Ishikawa (cell line): ENCODE data around the gene SURF6.

ENCODE experiments used
- CEBPB ChIP-seq: IDR thresholded peaks from 2 replicates; pipeline ENCODE4 v1.6.1; 2012
- EGR1 ChIP-seq: IDR thresholded peaks from 2 replicates; pipeline ENCODE4 v1.6.1; 2012
- EP300 ChIP-seq: IDR thresholded peaks from 2 replicates; pipeline ENCODE4 v1.6.1; 2012; ENCODE audit warnings: borderline replicate concordance
- FOXM1 ChIP-seq: IDR thresholded peaks from 2 replicates; pipeline ENCODE4 v1.6.1; 2012; ENCODE audit warnings: low read depth, borderline replicate concordance
- RAD21 ChIP-seq: IDR thresholded peaks from 2 replicates; pipeline ENCODE4 v1.6.1; 2012; ENCODE audit warnings: low read depth
- REST ChIP-seq: IDR thresholded peaks from 2 replicates; pipeline ENCODE4 v1.6.1; 2012; ENCODE audit warnings: low read depth, mild to moderate bottlenecking
- TAF1 ChIP-seq: IDR thresholded peaks from 2 replicates; pipeline ENCODE4 v1.6.1; 2012; ENCODE audit warnings: low read depth, mild to moderate bottlenecking
- TCF12 ChIP-seq: IDR thresholded peaks from 2 replicates; pipeline ENCODE4 v1.6.1; 2012; ENCODE audit warnings: low read depth
- TEAD4 ChIP-seq: IDR thresholded peaks from 2 replicates; pipeline ENCODE4 v1.6.1; 2012
- USF1 ChIP-seq: IDR thresholded peaks from 2 replicates; pipeline ENCODE4 v1.6.1; 2012
- YY1 ChIP-seq: IDR thresholded peaks from 2 replicates; pipeline ENCODE4 v1.6.1; 2012; ENCODE audit warnings: low read depth
- ZBTB7A ChIP-seq: IDR thresholded peaks from 2 replicates; pipeline ENCODE4 v1.6.1; 2012; ENCODE audit warnings: low read depth

- no peak for TF ChIP-seq ZBTB7A
- no peak for TF ChIP-seq USF1
- no peak for TF ChIP-seq CEBPB
- no peak for TF ChIP-seq TAF1
- no peak for TF ChIP-seq REST
- TF ChIP-seq RAD21, result no peak
- TF ChIP-seq TCF12, result no peak
- TF ChIP-seq EP300, result no peak
- TF ChIP-seq EGR1, result no peak
- TF ChIP-seq YY1, result no peak
- no peak for TF ChIP-seq TEAD4
- no peak for TF ChIP-seq FOXM1
Measured at GRCh38 chr9:133367221-133367620, 31.2 kb upstream of the SURF6 start.
